K562 (cell line): ENCODE measurements around the gene PRSS57. TPM values are rescaled to one million over a fixed set of nuclear protein-coding genes. Genes with fewer than 3 reads are reported as not detected.

ENCODE experiments used
- ATAC-seq: fragments of 200-7000 bp; cut with Tn5 transposase; 3 replicates; pipeline ENCODE4 v1.9.1; 2020; ENCODE audit warnings: moderate library complexity
- BruUV-seq: library from RNA; stranded (reverse); fragments of 400-500 nt; replicated peaks from 2 replicates; lab custom pipeline; 2021; lab: Mats Ljungman, UMichigan
- CTCF ChIA-PET: fragments of 300-600 bp; formaldehyde crosslinking; extraction: SDS; loops from one replicate; lab custom pipeline; 2021; ENCODE audit warnings: low intra/inter-chr PET ratio; lab: Yijun Ruan, JAX
- POLR2A ChIA-PET: fragments of 300-600, 350-650 bp; sonication (Branson Sonifier 250); formaldehyde crosslinking; extraction: SDS; loops from one replicate; lab custom pipeline; 2021; ENCODE audit warnings: antibody characterized with exemption, inconsistent platforms; lab: Yijun Ruan, JAX
- DNase-seq, 4 experiments: peaks; one replicate each; pipeline versions ENCODE4 v3.0.0 to v3.0.0-alpha.2; 2011 to 2018; ENCODE audit warnings: low spot score in 3 of 4, mixed read lengths in 3 of 4; ENCODE audit errors: extremely low read depth in 1 of 4
- FAIRE-seq: peaks from 2 replicates; lab custom pipeline; 2011; peaks lifted over from hg19 to GRCh38; lab: Jason Lieb, UNC
- H2AFZ ChIP-seq: 2 replicates; pipeline ENCODE4 v1.6.0; 2011; ENCODE audit warnings: low read depth, low read length, control low read depth, inconsistent platforms
- H3K27ac ChIP-seq: fragments of 200-600 bp; 3 replicates; pipeline ENCODE4 v1.8.0; 2011; ENCODE audit warnings: low read depth, mild to moderate bottlenecking, control low read depth, inconsistent platforms, low read length, moderate library complexity, mixed read lengths; ENCODE audit errors: extremely low read depth
- H3K27me3 ChIP-seq, 2 experiments: fragments of 300-600 bp in 1 of 2; 2 replicates in 1 of 2; 3 replicates in 1 of 2; pipeline versions ENCODE4 v1.6.0 to v1.8.0; 2011; ENCODE audit warnings: inconsistent platforms in 2 of 2, low read length in 2 of 2, mild to moderate bottlenecking in 1 of 2, mixed read lengths in 1 of 2, moderate library complexity in 1 of 2; ENCODE audit not compliant: control insufficient read depth in 2 of 2, insufficient read depth in 2 of 2
- H3K36me3 ChIP-seq: fragments of 300-600 bp; 3 replicates; pipeline ENCODE4 v1.8.0; 2011; ENCODE audit warnings: mild to moderate bottlenecking, low read length, inconsistent platforms; ENCODE audit not compliant: control insufficient read depth, insufficient read depth
- H3K4me1 ChIP-seq, 2 experiments: fragments of 200-600 bp in 1 of 2; replicated peaks in 1 of 2; 2 replicates in 1 of 2; 3 replicates in 1 of 2; pipeline versions ENCODE4 v1.5.1 to v1.8.0; 2011; ENCODE audit warnings: inconsistent platforms in 2 of 2, low read length in 2 of 2, mild to moderate bottlenecking in 1 of 2, mixed read lengths in 1 of 2, moderate library complexity in 1 of 2; ENCODE audit not compliant: control insufficient read depth in 2 of 2, insufficient read depth in 2 of 2
- H3K4me2 ChIP-seq: 2 replicates; pipeline ENCODE4 v1.6.1; 2011; ENCODE audit warnings: low read length, control low read depth, inconsistent platforms, mixed read lengths; ENCODE audit not compliant: insufficient read depth
- H3K4me3 ChIP-seq: fragments of 200-600 bp; sonication (generic), shearing (Covaris generic); 2 replicates; pipeline ENCODE4 v1.5.1; 2016; ENCODE audit warnings: control low read depth, inconsistent platforms
- H3K79me2 ChIP-seq: fragments of 200-600 bp; 3 replicates; pipeline ENCODE4 v1.8.0; 2011; ENCODE audit warnings: low read length, inconsistent platforms; ENCODE audit not compliant: control insufficient read depth, insufficient read depth
- H3K9ac ChIP-seq, 2 experiments: 2 replicates each; pipeline versions ENCODE4 v1.6.0 to v1.6.1; 2011; ENCODE audit warnings: low read depth in 2 of 2, low read length in 2 of 2, control low read depth in 1 of 2, inconsistent platforms in 1 of 2, mild to moderate bottlenecking in 1 of 2, mixed read lengths in 1 of 2; ENCODE audit not compliant: insufficient read depth in 1 of 2
- H3K9me1 ChIP-seq: one replicate; pipeline ENCODE4 v1.6.0; 2011; ENCODE audit warnings: inconsistent platforms, mild to moderate bottlenecking, low read length, moderate library complexity; ENCODE audit not compliant: control insufficient read depth, insufficient read depth
- H3K9me3 ChIP-seq: replicated peaks from 2 replicates; pipeline ENCODE4 v1.5.1; 2011; ENCODE audit warnings: low read depth, low read length, inconsistent platforms; ENCODE audit not compliant: control insufficient read depth, insufficient read depth
- H4K20me1 ChIP-seq: replicated peaks from 2 replicates; pipeline ENCODE4 v1.6.1; 2011; ENCODE audit warnings: low read length, inconsistent platforms, mixed read lengths; ENCODE audit not compliant: control insufficient read depth, insufficient read depth
- CAMTA2 ChIP-seq: fragments of 250-450 bp; sonication (Bioruptor Pico); conservative IDR thresholded peaks from 2 replicates; pipeline ENCODE4 v1.5.1; 2022
- CBFB ChIP-seq: sonication (generic); formaldehyde crosslinking; IDR thresholded peaks from 2 replicates; pipeline ENCODE4 v1.4.0; 2020; ENCODE audit warnings: mild to moderate bottlenecking, missing genetic modification reagents
- GATA2 ChIP-seq: sonication (generic); formaldehyde crosslinking; IDR thresholded peaks from 2 replicates; pipeline ENCODE4 v1.4.0; 2020; ENCODE audit warnings: mild to moderate bottlenecking, missing genetic modification reagents
- KAT7 ChIP-seq: sonication (generic); formaldehyde crosslinking; IDR thresholded peaks from 2 replicates; pipeline ENCODE4 v1.8.0; 2022; ENCODE audit warnings: missing genetic modification reagents, mild to moderate bottlenecking, borderline replicate concordance
- TAF7 ChIP-seq: fragments of 450-650 bp; IDR thresholded peaks from 2 replicates; pipeline ENCODE4 v1.6.1; 2016; ENCODE audit warnings: missing genetic modification characterization, missing compliant biosample characterization
- ZNF134 ChIP-seq: fragments of 250-450 bp; sonication (Bioruptor Pico); conservative IDR thresholded peaks from 2 replicates; pipeline ENCODE4 v1.4.0; 2020
- ZNF212 ChIP-seq: fragments of 450-650 bp; formaldehyde crosslinking; IDR thresholded peaks from 2 replicates; pipeline ENCODE4 v1.4.0; 2020; ENCODE audit warnings: mild to moderate bottlenecking
- ZNF217 ChIP-seq: sonication (generic); formaldehyde crosslinking; IDR thresholded peaks from 2 replicates; pipeline ENCODE4 v1.8.0; 2022; ENCODE audit warnings: mild to moderate bottlenecking, missing genetic modification reagents
- ZNF77 ChIP-seq: fragments of 250-450 bp; sonication (Bioruptor Pico); IDR thresholded peaks from 2 replicates; pipeline ENCODE4 v1.5.0; 2020
- WGBS: fragments of 100-300 bp; shearing (Covaris generic); methylation state at CpG from one replicate; pipeline ENCODE4 v1.1.6; 2016; ENCODE audit warnings: low coverage, mixed read lengths; ENCODE audit not compliant: insufficient coverage; ENCODE audit errors: missing lambda C conversion rate; 5-methylcytosine and 5-hydroxymethylcytosine counted together
- in situ Hi-C: fragments of 300-500 bp; cut with MboI; formaldehyde crosslinking; loops from 4 replicates; pipeline ENCODE4 v1.15.0; 2018; ENCODE audit warnings: inconsistent platforms, mixed read lengths
- intact Hi-C: fragments of 100-400 bp; cut with micrococcal nuclease; formaldehyde crosslinking; loops from 2 replicates; pipeline ENCODE4 v1.14.2; 2022
- polyA plus RNA-seq, 8 experiments: library from polyadenylated mRNA; depleted of rRNA in 4 of 8; stranded (reverse) in 5 of 8; unstranded in 3 of 8; fragments of >200 nt; fragmentation: Nextera tagmentation in 2 of 8; fragmentation: Illumina TruSeq in 1 of 8; extraction: Ambion mirVana in 2 of 8; extraction: Trizol in 1 of 8; gene quantifications; 2 replicates each; pipeline versions ENCODE4 v1.2.1 to v1.2.3, GENCODE V29; 2011 to 2014; ENCODE audit warnings: inconsistent platforms in 1 of 8, missing spikeins in 1 of 8
- total RNA-seq, 7 experiments: library from RNA; depleted of rRNA in 6 of 7; stranded (reverse); fragments of >200 nt in 6 of 7; fragmentation: Illumina TruSeq in 2 of 7; extraction: Trizol in 2 of 7; gene quantifications; 2 replicates each; pipeline versions ENCODE4 v1.2.1 to v1.2.3, GENCODE V29; 2011 to 2021; ENCODE audit warnings: low replicate concordance in 1 of 7

Gene PRSS57
- total and polyA plus RNA-seq, 9 of the 15 experiments (the other 6 are each of a cell fraction or from before 2014, with no cell fraction given), result 0.06 to 2.5 (median 1.3) TPM; not detected in 3

GRCh38 chr19:682678-683320 is 12.5 kb downstream of the PRSS57 start:
- Histone ChIP-seq H3K4me3 (no peak overlapping the region), H3K9ac (peak overlapping the region in 1 of 2 experiments; percentile 83; a peak in 2 of 4 replicates), H3K4me1 (peaks cover 5 to 61% of the 10 kb centered on the region in 2 experiments; a peak in 4 of 5 replicates), H3K9me3 (no peaks in the 10 kb centered on the region), H3K4me2 (no peak overlapping the region), H3K27ac (no peak overlapping the region), H3K9me1 (peaks cover 7% of the 10 kb centered on the region), H3K27me3 (no peaks in the 10 kb centered on the region), H4K20me1 (no peaks in the 10 kb centered on the region), H3K36me3 (no peaks in the 10 kb centered on the region), H3K79me2 (peaks cover 8% of the 10 kb centered on the region), H2AFZ (no peak overlapping the region)
- BruUV-seq, result no TSS peak
- ATAC-seq (no peak), FAIRE-seq (no peak), DNase-seq (no peak)
- in situ Hi-C loops, result no loop called here
- POLR2A ChIA-PET, result no interaction called here
- TF ChIP-seq ZNF134 (CRISPR knock-in tag) (no peak), ZNF212 (CRISPR knock-in tag) (no peak), TAF7 (no peak), CBFB (CRISPR knock-in tag) (no peak), KAT7 (no peak), GATA2 (CRISPR knock-in tag) (no peak), ZNF77 (CRISPR knock-in tag) (no peak), CAMTA2 (CRISPR knock-in tag) (no peak), ZNF217 (CRISPR knock-in tag) (no peak)
- WGBS, result 59% methylated on average over 22 of the region's 25 CpGs
- CTCF ChIA-PET, result no interaction called here
- intact Hi-C loops, result no loop called here
